K562 (cell line): ENCODE data around the gene SHISAL2A. TPM values are rescaled to one million over a fixed set of nuclear protein-coding genes. Genes with fewer than 3 reads are reported as not detected.

Source experiments
- CHD2 ChIP-seq: IDR thresholded peaks from 2 replicates; pipeline ENCODE4 v1.6.1; 2011; ENCODE audit warnings: low read depth, low read length
- ESRRB ChIP-seq: fragments of 250-450 bp; sonication (Bioruptor Pico); IDR thresholded peaks from 2 replicates; pipeline ENCODE4 v1.5.0; 2020; ENCODE audit warnings: mild to moderate bottlenecking, moderate library complexity, borderline replicate concordance
- HNRNPUL1 ChIP-seq: fragments of 200-400 bp; formaldehyde crosslinking; IDR thresholded peaks from 2 replicates; pipeline ENCODE4 v1.6.1; 2017; ENCODE audit warnings: low read length
- MECOM ChIP-seq: fragments of 250-450 bp; sonication (Bioruptor Pico); IDR thresholded peaks from 2 replicates; pipeline ENCODE4 v1.8.0; 2022; ENCODE audit warnings: inconsistent platforms
- NFRKB ChIP-seq: fragments of 450-650 bp; IDR thresholded peaks from 2 replicates; pipeline ENCODE4 v1.6.1; 2016; ENCODE audit warnings: low read depth
- PHF8 ChIP-seq: fragments of 200-600 bp; sonication (generic); IDR thresholded peaks from 2 replicates; pipeline ENCODE4 v1.6.1; 2012; ENCODE audit warnings: mixed run types, mild to moderate bottlenecking, inconsistent platforms, low read length, moderate library complexity, borderline replicate concordance
- RAD21 ChIP-seq, 2 experiments: fragments of 250-450 bp in 1 of 2; fragments of 450-650 bp in 1 of 2; sonication (Bioruptor Pico) in 1 of 2; formaldehyde crosslinking in 1 of 2; IDR thresholded peaks in 1 of 2; conservative IDR thresholded peaks in 1 of 2; 2 replicates each; pipeline versions ENCODE4 v1.4.0 to v1.8.0; 2020 to 2022; ENCODE audit warnings: mild to moderate bottlenecking in 2 of 2, moderate library complexity in 1 of 2
- RBBP5 ChIP-seq: fragments of 200-600 bp; sonication (generic); IDR thresholded peaks from 2 replicates; pipeline ENCODE4 v1.6.1; 2012; ENCODE audit warnings: borderline replicate concordance, mild to moderate bottlenecking, low read length, control low read depth, inconsistent platforms; ENCODE audit not compliant: insufficient read depth, poor library complexity, severe bottlenecking
- RFX5 ChIP-seq: IDR thresholded peaks from 2 replicates; pipeline ENCODE4 v1.6.1; 2011; ENCODE audit warnings: low read depth, mild to moderate bottlenecking, improper control_type of control experiment, low read length
- RUNX1 ChIP-seq: sonication (generic); IDR thresholded peaks from 2 replicates; pipeline ENCODE4 v1.6.1; 2016; ENCODE audit warnings: antibody characterized with exemption, low read depth
- SAFB ChIP-seq: fragments of 200-400 bp; formaldehyde crosslinking; IDR thresholded peaks from 2 replicates; pipeline ENCODE4 v1.6.1; 2017; ENCODE audit warnings: low read depth, low read length, borderline replicate concordance
- SMC3 ChIP-seq: conservative IDR thresholded peaks from 2 replicates; pipeline ENCODE4 v1.6.1; 2011; ENCODE audit warnings: low read depth, low read length, improper control_type of control experiment; ENCODE audit not compliant: insufficient read depth
- TEAD1 ChIP-seq, 2 experiments: fragments of 450-650 bp in 1 of 2; sonication (generic) in 1 of 2; formaldehyde crosslinking; IDR thresholded peaks; 2 replicates each; pipeline versions ENCODE4 v1.4.0 to v1.8.0; 2020 to 2022; ENCODE audit warnings: mild to moderate bottlenecking in 2 of 2, missing genetic modification reagents in 1 of 2
- polyA plus RNA-seq, 8 experiments: library from polyadenylated mRNA; depleted of rRNA in 4 of 8; stranded (reverse) in 5 of 8; unstranded in 3 of 8; fragments of >200 nt; fragmentation: Nextera tagmentation in 2 of 8; fragmentation: Illumina TruSeq in 1 of 8; extraction: Ambion mirVana in 2 of 8; extraction: Trizol in 1 of 8; gene quantifications; 2 replicates each; pipeline versions ENCODE4 v1.2.1 to v1.2.3, GENCODE V29; 2011 to 2014; ENCODE audit warnings: inconsistent platforms in 1 of 8, missing spikeins in 1 of 8
- total RNA-seq, 7 experiments: library from RNA; depleted of rRNA in 6 of 7; stranded (reverse); fragments of >200 nt in 6 of 7; fragmentation: Illumina TruSeq in 2 of 7; extraction: Trizol in 2 of 7; gene quantifications; 2 replicates each; pipeline versions ENCODE4 v1.2.1 to v1.2.3, GENCODE V29; 2011 to 2021; ENCODE audit warnings: low replicate concordance in 1 of 7
- TF ChIP-seq, protein P1 (sequence below): fragments of 250-450 bp; sonication (Bioruptor Pico); IDR thresholded peaks from 2 replicates; pipeline ENCODE4 v1.4.0; 2020
- TF ChIP-seq, protein P2 (sequence below): fragments of 450-650 bp; formaldehyde crosslinking; IDR thresholded peaks from 2 replicates; pipeline ENCODE4 v1.4.0; 2020; ENCODE audit warnings: mild to moderate bottlenecking, moderate library complexity
- TF ChIP-seq, protein P3 (sequence below): fragments of 200-800 bp; sonication (Bioruptor generic); IDR thresholded peaks from 2 replicates; pipeline ENCODE4 v1.6.1; 2017; ENCODE audit warnings: missing genetic modification characterization, missing compliant biosample characterization
- TF ChIP-seq, protein P4 (sequence below): sonication (generic); formaldehyde crosslinking; IDR thresholded peaks from 2 replicates; pipeline ENCODE4 v1.8.0; 2022; ENCODE audit warnings: mild to moderate bottlenecking, missing genetic modification reagents

Gene SHISAL2A
- total and polyA plus RNA-seq, 9 of the 15 experiments (the other 6 are each of a cell fraction or from before 2014, with no cell fraction given), result 0.11 TPM; not detected in 8

DNA sequence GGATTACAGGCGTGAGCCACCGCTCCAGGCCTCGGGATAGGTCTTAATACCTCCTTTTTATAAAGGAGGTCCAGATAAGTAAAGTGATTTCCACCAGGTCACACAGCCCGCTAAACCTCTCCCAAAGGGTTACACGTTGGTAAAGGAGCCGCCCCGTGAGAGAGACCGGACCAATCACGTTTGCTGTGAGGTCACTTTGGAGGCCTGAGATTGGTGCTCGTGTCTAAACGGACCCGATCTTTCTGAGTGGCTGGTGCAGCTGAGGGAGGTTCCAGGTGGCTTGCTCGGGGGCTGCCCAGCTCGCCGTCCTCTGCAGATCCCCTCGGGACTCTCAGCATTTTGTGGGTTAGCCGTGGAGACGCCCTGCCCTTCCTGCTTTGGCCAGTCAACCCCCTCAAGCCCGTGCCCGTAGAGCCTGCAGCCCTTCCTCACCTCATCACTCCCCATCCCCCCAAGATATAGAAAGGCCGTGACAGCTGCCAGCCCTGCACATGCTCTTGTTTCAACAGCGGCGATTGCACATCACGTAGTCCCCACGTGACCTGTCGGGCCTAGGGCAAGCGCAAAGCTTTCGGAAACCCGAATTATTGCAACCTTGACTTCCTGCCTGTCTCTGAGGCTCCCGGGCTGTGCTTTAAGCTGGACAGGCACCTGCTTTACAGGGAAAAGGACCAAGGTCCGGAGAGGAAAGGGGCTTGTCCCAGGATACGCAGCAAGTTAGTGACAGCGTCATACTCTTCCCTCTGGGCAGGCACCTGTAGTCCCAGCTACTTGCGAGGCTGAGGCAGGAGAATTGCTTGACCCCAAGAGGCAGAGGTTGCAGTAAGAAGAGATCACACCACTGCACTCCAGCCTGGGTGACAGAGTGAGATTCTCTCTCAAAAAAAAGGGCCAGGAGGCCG is 70.2 kb downstream of the SHISAL2A start (continued):
- TF ChIP-seq, protein P1, sequence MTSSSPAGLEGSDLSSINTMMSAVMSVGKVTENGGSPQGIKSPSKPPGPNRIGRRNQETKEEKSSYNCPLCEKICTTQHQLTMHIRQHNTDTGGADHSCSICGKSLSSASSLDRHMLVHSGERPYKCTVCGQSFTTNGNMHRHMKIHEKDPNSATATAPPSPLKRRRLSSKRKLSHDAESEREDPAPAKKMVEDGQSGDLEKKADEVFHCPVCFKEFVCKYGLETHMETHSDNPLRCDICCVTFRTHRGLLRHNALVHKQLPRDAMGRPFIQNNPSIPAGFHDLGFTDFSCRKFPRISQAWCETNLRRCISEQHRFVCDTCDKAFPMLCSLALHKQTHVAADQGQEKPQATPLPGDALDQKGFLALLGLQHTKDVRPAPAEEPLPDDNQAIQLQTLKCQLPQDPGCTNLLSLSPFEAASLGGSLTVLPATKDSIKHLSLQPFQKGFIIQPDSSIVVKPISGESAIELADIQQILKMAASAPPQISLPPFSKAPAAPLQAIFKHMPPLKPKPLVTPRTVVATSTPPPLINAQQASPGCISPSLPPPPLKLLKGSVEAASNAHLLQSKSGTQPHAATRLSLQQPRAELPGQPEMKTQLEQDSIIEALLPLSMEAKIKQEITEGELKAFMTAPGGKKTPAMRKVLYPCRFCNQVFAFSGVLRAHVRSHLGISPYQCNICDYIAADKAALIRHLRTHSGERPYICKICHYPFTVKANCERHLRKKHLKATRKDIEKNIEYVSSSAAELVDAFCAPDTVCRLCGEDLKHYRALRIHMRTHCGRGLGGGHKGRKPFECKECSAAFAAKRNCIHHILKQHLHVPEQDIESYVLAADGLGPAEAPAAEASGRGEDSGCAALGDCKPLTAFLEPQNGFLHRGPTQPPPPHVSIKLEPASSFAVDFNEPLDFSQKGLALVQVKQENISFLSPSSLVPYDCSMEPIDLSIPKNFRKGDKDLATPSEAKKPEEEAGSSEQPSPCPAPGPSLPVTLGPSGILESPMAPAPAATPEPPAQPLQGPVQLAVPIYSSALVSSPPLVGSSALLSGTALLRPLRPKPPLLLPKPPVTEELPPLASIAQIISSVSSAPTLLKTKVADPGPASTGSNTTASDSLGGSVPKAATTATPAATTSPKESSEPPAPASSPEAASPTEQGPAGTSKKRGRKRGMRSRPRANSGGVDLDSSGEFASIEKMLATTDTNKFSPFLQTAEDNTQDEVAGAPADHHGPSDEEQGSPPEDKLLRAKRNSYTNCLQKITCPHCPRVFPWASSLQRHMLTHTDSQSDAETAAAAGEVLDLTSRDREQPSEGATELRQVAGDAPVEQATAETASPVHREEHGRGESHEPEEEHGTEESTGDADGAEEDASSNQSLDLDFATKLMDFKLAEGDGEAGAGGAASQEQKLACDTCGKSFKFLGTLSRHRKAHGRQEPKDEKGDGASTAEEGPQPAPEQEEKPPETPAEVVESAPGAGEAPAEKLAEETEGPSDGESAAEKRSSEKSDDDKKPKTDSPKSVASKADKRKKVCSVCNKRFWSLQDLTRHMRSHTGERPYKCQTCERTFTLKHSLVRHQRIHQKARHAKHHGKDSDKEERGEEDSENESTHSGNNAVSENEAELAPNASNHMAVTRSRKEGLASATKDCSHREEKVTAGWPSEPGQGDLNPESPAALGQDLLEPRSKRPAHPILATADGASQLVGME (CRISPR knock-in tag), result no peak
- TF ChIP-seq MECOM, result no peak
- TF ChIP-seq, protein P2, sequence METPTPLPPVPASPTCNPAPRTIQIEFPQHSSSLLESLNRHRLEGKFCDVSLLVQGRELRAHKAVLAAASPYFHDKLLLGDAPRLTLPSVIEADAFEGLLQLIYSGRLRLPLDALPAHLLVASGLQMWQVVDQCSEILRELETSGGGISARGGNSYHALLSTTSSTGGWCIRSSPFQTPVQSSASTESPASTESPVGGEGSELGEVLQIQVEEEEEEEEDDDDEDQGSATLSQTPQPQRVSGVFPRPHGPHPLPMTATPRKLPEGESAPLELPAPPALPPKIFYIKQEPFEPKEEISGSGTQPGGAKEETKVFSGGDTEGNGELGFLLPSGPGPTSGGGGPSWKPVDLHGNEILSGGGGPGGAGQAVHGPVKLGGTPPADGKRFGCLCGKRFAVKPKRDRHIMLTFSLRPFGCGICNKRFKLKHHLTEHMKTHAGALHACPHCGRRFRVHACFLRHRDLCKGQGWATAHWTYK, result 0 out of 2 replicates have a peak, but pooled peaks have one; percentile 75
- TF ChIP-seq RAD21 (CRISPR knock-in tag; conservative IDR thresholded peaks at IDR 0.05 in 1 of 2, IDR thresholded peaks at IDR 0.05 in 1 of 2), result no peak
- TF ChIP-seq TEAD1 (CRISPR knock-in tag; IDR thresholded peaks at IDR 0.05), result peak; percentile 25 to 52; a peak in 1 of 4 replicates
- TF ChIP-seq, protein P3, sequence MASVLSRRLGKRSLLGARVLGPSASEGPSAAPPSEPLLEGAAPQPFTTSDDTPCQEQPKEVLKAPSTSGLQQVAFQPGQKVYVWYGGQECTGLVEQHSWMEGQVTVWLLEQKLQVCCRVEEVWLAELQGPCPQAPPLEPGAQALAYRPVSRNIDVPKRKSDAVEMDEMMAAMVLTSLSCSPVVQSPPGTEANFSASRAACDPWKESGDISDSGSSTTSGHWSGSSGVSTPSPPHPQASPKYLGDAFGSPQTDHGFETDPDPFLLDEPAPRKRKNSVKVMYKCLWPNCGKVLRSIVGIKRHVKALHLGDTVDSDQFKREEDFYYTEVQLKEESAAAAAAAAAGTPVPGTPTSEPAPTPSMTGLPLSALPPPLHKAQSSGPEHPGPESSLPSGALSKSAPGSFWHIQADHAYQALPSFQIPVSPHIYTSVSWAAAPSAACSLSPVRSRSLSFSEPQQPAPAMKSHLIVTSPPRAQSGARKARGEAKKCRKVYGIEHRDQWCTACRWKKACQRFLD, result peak; percentile 70
- peak; percentile 25 for TF ChIP-seq RBBP5
- TF ChIP-seq RUNX1, result no peak
- TF ChIP-seq NFRKB, result no peak
- TF ChIP-seq, protein P4, sequence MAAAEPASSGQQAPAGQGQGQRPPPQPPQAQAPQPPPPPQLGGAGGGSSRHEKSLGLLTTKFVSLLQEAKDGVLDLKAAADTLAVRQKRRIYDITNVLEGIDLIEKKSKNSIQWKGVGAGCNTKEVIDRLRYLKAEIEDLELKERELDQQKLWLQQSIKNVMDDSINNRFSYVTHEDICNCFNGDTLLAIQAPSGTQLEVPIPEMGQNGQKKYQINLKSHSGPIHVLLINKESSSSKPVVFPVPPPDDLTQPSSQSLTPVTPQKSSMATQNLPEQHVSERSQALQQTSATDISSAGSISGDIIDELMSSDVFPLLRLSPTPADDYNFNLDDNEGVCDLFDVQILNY, result peak; percentile 91; the same call in 1 of the 2 replicates
- no peak for TF ChIP-seq SMC3
- TF ChIP-seq PHF8, result peak; percentile 62; the same call in 1 of the 2 replicates
- TF ChIP-seq CHD2, result peak; percentile 60
- no peak for TF ChIP-seq ESRRB (CRISPR knock-in tag)
- no peak for TF ChIP-seq SAFB
- no peak for TF ChIP-seq RFX5
- no peak for TF ChIP-seq HNRNPUL1
